ENCODE data around the gene ARFGEF3.

Gene ARFGEF3

DNA sequence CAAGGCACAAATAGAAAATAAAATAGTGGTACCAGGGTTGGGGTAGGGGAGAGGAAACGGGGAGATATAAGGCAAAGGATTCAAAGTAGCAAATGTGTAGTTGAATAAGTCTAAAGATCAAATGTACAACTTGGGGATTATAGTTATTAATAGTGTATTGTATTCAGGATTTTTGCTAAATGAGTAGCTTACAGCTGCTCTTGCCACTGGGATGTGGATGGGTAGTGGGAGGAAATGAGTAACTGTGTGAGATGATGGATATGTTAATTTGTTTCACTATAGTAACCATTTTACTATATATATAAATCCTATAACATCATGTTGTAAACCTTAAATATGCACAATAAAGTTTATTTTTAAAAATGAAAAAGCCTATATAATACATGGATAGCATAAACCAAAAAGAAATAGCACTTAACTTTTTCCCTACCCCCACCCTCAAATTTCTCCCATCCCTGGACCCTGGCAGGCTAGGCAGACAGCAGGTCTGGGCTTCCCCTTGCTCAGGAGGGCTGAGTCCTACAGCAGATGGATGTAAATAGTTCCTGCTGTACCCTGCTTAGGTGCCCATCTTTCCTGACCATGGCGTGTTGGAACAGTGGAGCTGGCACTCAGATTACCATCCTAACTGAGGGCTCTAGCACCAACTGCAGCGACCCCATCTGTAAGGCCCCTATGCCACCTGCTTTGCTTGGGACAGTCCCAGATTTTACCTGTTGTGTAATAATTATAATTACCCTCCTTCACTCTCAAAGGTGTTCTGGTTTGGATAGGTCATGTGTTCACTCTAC, 85.1 kb downstream of the ARFGEF3 start:
- DNase-seq, result no peak

DNA sequence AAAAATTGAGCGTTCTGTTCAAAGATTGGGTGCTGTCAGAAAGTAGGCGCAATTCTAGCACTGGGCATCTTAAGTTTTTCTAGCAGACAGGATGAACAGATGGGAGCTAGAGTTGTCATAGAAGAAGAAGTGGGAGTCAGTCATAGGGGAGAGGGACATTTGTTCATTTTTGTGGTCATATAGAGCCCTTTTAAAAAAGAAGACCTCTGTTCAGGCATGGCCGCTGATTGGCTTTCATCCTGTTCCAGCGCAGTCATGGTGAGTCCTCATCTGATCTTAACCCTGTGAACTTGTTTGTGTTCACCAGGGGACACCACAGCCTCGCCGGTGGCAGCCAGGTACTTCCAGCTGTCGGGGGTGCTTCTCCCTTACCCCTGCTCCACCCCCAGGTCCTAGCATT, 86.3 kb downstream of the ARFGEF3 start:
- no peak for DNase-seq

DNA sequence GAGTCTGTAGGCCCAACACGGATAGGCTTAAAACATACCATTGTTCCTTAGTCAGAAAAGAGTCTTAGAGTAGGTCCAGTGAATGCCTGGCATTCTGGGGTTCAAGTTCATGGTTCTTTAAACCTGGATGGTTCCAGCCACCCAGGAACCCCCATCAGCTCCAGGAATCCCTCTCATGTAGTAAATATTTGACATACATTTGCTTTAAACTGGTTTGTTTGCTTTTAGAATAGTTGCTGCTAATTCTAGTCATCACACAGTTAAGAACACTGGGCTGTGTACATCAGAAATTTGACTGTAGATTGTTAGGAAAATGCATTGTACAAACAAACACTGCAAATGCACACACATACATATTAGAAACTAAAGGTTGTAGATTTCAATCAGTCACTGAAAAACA, 87.1 kb downstream of the ARFGEF3 start:
- no peak for DNase-seq

DNA sequence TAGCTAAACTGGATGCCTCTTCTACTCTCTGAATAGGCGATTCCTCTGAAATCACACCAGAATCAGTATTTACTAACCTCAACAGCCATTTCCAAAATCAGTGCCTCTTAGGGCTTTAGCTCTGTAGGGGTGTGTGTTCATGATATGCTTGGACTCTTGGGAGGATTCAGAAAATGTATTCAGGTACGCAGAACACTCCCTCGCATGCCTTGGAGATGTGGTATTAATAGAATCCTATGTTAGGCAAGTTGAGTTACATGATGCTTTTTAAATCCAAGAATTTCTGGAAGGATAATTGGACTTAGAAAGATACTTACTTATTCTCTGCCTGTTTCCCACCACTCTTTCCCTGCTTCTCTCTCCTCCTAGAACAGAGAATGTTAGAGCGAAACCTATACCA, 88.3 kb downstream of the ARFGEF3 start:
- no peak for DNase-seq

DNA sequence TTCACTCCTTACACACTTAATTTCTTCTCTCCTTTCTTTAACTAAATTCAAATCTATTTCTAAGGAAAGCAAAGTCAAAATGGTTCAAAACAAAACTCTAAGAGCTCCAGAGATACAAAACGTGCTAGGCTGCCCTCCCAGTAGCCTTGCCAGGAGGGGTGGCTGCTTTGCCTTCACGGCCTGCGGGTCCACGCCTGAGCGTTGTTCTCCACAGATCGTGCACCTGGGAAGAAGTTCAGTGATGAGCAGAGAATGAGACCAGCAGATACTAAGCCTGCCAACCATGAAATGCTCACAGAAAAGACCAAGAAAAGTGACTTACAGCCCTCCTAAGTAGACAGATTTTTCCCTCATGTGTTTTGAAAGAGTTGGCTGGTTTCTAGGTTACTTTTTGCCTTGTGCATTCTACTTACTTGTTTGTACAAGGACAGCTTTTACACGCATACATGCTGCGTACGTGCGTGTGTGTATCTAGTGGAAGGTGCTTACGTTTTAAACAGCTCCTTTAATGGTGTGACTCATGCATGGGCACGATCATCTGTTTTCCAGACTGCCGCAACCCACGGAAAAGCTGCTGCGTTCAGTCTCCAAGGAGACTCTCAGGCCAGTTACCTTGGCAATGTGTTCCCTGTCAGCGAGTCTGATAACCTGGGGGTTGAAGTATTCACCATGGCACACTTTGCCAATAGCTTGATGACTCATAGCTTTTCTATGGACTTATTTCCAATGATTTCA, 88.9 kb downstream of the ARFGEF3 start:
- no peak for DNase-seq

DNA sequence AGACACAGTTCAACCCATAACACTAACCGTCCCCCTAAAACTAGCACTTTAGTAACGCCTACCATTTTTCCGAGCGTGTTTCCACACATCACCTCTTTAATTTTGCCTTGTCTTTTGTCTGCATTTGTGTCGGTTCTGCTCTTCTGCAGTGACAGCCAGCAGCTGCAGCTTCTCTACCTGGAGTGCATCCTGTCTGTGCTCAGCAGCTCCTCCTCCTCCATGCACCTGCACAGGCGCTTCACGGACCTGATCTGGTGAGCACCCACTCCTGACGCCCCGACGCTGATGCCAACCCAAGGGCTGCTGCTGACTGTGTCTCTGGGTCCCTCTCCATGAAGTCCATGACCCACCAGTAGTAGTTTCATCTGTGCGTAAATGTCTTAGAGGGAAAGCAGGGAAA, 92.0 kb downstream of the ARFGEF3 start:
- no peak for DNase-seq

DNA sequence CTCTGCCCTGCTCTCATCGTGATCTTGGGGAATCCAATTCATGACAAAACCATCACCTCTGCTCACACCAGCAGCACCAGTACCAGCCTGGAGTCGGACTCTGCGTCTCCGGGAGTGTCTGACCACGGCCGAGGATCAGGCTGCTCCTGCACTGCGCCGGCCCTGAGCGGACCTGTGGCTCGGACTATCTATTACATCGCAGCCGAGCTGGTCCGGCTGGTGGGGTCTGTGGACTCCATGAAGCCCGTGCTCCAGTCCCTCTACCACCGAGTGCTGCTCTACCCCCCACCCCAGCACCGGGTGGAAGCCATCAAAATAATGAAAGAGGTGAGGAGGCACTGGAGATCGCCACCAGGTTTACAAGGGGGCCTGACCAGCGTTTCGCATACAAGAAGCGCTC, 93.7 kb downstream of the ARFGEF3 start:
- no peak for DNase-seq

DNA sequence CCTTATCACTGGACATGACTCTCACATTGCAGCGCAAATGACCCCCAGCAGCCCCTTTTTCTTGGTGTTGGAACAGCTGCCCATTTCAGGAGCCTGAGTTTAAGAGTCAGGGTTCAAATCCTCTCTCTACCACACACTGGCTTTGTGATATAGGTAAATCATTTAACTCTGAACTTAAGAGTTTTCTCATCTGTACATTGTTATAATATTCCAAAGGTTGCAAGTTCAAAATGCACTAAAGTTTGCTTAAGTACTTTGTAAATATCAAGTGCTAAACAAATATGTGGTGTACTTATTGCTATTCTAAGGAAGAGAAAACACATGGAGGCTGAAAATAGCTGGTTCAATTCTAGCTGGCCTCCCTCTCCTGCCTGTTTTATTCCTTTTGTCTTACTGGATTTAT, 95.9 kb downstream of the ARFGEF3 start:
- DNase-seq, result no peak

DNA sequence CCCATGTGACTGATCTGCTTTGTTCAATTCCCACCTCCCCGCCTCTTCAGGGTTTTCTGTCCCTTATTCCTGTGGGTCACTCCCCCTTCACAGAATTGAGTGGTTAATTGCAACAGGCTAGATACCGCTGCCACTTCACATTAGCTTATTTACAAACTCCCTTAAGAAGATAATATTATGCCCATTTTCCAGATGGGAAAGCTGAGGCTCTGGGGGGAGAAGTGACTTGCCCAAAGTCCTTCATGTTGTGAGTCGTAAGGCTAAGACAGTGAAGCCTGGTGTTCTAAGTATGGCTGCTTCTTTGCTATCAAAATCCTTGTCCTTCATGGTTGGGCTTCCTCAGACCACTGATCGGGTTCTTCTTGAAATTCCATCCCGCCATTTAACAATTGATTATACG, 96.5 kb downstream of the ARFGEF3 start:
- DNase-seq, result no peak

DNA sequence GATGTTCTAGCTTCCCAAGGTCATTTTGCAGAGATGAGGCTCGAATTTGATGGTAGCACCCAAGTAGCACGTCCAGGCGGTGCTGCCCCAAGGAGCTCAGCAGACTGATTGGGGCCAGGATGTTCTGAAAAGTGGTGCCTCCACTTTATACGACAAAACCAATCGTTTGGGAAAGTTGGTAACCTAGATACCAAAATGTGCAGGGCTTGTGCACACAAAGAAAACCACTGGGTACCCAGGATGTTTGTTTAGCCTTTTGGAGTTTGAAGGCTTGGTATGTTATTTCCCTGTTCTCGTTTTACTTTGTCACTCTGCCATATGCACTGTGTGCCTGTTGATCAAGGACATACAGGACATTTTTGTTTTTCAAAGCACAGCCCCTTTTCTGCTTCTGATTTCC, 97.3 kb downstream of the ARFGEF3 start:
- DNase-seq, result no peak

DNA sequence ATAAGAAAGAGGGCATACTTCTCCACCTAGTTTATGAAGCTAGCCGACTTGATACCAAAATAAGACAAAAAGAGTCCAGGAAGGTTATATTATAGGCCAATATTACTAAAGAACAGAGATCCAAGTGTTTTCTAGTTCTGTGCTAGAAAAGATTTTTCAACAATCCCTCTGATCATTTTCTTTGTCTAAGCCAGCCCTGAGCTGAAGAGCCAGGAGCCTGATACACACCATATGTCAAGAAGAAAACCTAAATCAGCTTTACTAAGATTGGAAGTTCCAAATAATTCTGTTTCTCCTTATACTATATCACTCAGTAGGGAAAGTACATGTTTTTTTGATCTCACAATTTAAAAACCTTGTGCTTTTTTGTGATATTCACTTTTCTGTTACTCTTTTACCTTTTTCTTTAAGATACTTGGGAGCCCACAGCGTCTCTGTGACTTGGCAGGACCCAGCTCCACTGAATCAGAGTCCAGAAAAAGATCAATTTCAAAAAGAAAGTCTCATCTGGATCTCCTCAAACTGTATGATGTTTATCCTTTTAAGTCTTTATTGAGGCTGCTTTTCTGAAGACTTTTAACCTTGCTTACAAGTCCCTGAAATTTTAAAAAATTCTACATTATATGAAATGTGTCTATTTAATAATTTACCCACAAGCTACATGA, 99.5 kb downstream of the ARFGEF3 start:
- no peak for DNase-seq

DNA sequence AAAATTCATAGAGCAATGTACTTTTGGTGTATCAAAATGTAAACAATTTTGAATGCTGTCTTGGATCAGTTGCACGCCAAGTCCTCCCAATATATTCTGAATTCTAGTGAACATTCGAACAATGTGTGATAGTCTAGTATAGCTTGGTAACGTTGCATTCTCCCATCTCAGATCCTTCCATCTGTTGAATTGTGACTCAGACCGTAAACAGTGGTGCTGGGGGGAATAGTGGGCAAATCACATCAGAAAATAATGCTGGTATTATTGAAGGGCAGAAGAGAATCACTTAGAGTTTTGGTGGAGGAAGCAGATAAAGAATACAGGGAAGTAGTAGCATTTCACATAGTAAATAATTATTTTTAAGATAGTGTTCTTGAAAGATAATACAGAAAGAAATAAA, 102.2 kb downstream of the ARFGEF3 start:
- DNase-seq, result no peak

DNA sequence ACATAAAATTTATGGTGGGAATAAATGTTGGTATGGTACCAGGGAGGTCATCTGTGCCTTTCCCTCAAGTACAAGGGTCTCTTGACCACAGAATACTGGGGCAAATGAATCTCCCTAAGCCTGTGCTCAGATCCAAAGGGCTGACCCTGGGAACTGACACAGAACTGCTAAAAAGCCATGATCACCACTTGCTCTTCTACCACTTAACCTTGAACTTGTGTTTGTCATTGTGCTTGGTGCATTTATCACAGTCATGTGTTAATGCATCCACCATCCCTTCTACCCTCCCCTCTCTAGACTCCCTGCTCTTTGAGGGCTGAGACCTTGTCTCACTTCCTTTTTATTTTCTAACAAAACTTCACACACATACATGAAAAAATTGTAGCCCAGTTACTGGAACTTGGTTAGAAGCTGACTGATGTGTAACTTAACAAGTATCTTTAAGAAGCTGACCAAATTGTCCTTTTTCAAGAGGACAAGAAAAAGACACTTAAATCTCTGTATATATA, 102.7 kb downstream of the ARFGEF3 start:
- DNase-seq, result no peak

DNA sequence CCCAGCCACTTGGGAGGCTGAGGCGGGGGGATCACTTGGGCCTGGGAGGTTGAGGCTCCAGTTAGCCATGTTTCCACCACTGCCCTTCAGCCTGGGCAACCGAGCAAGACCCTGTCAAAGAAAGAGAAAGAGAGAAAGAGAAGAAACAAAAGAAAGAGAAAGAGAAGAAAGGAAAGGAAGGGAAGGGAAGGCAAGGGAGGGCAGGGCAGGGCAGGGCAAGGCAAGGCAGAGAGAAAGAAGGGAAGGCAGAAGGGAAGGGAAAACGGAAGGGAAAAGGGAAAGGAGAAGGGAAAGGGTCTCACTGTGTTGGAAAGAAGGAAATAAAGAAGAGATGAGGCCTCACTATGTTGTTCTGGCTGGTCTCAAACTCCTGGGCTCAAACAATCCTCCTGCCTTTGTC, 104.4 kb downstream of the ARFGEF3 start:
- no peak for DNase-seq

DNA sequence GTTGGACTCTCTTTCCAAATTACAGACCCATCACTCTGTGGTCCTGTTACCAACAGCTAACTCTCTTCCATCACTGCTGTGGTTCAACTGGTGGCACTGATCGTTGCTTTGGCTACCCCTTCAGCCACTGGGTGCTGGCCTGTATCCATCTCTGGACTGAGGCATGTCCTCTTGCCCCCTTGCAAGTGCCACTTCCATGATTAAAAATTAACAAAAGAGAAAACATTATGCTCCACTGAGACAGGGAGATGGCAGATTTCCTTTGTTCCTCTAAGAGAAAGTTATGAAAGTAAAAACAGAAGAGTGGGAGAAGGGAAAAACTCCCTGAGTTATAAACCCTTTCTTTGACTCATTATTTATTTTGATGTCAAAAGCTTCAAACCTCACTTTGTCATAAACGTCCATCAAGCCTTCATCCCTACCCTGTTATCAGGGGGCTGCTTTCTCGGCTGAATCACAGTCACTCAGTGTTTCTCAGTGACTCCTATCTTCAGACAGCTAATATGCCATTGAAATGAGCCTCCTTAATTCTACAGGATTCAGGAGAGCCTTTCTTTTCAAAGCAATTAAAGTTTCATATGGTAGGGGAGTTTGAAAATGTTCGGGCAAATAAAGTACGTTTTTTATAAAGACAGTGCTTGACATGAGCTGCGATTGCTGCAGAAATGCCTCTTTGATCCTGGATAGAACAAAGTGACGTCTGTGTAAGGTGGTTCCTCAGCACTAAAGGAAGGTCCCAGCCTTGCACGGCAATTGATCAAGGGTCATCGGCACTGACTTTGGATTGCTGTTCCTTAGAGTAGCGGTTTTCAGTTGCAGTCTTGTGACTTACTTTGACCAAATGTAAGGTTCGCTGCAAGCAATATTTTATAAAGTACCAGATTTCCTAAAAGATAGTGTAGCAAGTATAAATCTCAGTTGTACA, 106.5 kb downstream of the ARFGEF3 start:
- no peak for DNase-seq

DNA sequence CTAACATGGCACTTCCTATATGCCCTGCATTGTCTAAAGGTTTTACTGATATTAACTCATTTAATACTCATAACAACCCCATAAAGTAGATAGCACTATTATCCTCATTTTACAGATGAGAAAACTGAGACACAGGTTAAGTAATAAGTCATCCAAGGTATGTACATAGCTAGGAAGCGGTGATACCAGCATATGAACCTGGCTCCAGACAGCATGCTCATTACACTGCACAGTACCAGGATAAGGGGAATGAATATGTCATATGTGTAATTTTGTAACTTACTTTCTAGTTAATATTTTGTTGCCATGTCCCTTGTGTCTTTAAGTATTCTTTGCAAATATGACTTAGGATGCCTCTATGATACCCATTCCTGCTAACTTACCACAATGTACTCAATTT, 109.7 kb downstream of the ARFGEF3 start:
- DNase-seq, result no peak

DNA sequence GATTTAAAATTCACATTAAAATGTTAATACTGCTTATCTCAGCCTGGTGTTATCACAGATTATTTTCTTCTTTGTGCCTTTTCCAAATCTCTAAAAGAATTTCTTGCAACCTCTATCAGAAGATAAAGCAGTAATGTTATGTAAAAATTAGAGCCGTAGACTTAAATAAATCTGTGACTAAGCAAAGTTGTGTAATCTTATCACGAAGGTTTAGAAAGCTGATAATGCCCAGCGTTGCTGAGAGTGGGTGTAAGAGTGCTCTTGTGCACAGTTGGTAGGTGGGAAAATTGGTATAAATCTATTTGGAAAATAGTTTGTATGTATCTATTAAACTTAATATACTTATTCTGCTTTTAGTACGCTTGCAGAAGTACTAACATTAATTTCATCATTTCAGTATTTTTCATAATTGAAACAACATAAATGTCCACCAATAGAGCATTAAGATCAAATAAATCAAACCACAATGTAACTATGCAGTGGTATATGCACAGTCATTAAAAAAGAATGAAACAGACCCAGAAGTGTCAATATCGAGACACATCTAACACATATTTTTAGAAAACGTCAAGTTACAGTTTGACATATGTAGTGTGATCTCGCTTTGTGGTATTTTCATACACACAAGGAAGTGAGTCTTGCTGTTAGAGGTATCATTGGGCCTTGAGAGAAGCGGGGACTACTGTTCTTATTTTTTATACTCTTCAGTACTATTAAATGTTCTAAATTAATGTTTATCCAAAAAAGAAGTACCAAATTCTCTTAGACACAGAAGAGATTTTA, 111.0 kb downstream of the ARFGEF3 start:
- DNase-seq, result no peak

DNA sequence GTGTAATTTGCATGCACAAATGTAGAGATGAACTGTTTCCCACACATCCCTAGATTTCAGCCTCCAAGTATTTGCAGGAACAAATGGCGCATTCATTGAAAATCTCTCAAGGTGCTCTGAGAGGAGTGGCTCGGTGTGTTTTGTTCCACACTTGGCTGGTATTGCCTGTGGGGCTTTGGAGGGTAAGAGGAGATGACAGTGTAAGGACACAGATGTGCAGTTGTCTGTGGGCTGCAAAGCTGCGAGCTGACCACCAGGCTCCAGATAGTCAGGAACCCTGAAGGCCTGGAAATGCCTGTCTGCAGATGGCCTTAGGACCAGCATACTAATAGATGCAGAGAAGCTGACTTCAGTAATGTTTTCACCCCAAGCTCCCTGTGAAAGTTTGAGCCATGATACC, 114.2 kb downstream of the ARFGEF3 start:
- DNase-seq, result no peak

DNA sequence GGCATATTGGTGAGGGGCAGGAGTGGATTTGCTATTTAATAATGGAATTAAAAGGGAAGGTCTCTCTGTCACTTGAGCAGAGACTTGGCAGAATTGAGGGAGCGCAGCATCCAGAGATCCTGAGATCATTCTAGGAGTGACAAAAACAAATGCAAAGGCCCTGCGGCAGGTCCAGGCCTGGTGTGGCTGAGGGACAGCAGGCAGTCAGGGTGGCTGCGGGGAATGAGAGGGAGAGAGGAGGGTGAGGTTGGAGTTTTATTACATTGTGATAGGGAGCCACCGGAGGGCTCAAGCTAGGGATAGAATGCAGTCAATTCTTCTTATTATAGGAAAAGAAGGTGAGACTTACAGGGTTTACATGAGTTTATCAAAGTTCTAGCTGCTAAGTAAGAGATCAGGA, 116.1 kb downstream of the ARFGEF3 start:
- no peak for DNase-seq

DNA sequence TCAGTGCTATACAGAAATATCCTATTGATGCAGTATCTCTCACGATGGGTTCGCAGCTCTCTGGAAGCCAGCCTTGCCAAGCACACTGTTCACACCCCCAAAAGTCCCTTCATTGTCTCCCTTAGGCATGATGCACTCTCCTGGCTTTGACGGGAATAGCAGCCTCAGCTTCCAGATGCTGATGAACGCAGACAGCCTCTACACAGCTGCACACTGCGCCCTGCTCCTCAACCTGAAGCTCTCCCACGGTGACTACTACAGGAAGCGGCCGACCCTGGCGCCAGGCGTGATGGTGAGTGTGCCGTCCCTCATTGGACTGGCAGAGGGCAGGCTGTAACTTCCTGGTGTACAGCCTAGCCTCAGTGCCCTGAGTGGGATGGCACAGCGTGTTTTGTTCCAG, 116.6 kb downstream of the ARFGEF3 start:
- DNase-seq, result no peak

DNA sequence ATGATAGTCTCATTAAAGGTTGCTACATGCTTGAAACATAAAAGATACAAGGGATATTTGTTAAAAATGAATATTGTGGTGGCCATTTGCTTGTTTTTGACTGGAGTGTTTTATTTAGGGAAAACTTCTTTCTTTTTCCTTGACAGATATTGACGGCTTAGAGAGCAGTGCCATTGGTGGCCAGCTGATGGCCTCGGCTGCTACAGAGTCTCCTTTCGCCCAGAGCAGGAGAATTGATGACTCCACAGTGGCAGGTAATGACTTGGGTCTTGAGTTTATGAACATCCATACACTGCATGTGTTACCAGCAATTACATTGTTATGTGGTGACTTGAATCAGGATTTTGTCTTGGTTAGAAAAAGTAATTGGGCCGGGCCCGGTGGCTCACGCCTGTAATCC, 124.1 kb downstream of the ARFGEF3 start:
- DNase-seq, result no peak

DNA sequence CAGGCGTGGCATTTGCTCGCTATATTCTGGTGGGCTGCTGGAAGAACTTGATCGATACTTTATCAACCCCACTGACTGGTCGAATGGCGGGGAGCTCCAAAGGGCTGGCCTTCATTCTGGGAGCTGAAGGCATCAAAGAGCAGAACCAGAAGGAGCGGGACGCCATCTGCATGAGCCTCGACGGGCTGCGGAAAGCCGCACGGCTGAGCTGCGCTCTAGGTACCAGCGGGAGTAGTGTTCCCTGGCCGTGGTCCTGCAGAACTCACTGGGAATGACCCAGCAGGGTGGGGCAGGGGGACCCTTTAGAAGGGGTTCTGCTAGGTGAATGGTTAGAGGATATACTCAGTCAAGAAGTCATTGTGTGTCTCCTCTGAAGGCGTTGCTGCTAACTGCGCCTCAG, 125.0 kb downstream of the ARFGEF3 start:
- DNase-seq, result no peak
